GM18498 (cell line): ENCODE measurements around the gene AP3M1.
"Not testable (repeated sequence)": the region's sequence is repeated elsewhere in the genome, so short reads cannot be mapped to it uniquely, and the experiment has no call there.

ENCODE experiments used
- ATAC-seq: cut with Tn5 transposase; IDR thresholded peaks from one replicate; pipeline ENCODE4 v1.9.1; 2021; ENCODE audit warnings: mild to moderate bottlenecking, moderate library complexity; ENCODE audit not compliant: unreplicated experiment

The AP3M1 gene, protein sequence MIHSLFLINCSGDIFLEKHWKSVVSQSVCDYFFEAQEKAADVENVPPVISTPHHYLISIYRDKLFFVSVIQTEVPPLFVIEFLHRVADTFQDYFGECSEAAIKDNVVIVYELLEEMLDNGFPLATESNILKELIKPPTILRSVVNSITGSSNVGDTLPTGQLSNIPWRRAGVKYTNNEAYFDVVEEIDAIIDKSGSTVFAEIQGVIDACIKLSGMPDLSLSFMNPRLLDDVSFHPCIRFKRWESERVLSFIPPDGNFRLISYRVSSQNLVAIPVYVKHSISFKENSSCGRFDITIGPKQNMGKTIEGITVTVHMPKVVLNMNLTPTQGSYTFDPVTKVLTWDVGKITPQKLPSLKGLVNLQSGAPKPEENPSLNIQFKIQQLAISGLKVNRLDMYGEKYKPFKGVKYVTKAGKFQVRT

DNA sequence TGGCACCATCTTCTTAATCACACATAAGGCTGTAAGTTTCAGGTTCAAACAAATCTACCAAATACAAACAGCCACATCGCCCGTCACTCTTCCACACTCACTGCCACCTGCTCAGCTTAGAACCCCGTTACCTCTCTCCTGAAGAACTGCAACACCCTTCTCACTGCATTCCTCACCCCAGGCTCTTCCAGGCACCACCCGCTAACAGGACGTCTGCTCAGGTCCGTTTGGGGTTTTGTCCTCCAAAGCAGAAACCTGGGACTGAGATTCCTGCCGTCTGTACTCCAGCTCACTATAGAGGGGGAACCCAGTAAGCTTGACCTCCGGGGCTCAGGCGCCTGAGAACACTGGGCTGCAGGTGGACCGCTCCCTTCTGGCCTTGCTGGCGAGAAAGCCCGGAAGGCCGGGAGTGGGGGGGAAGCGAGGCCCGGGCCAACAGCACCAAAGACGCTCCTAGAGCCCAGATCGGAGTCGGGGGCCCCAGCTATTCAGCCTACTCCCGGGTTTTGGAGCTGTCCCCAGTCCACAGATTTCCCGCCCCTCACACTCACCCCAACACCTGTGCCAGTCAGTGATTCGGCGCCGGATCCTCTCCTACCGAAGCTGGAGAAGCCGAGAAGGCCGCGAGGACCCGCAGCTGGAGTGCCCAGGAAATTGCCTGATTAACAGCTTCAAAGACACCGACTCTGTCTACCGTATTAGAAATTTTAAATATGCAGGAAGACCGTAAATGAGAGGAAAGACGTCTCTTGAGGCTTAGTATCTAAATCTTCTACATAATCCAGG is at the start of gene AP3M1:
Gene AP3M1 (minus strand): TSS at position 625 of the 786 bp plus-strand sequence. CDS start 12,449 bp downstream, outside the sequence.
- peak; percentile 49 for ATAC-seq

DNA sequence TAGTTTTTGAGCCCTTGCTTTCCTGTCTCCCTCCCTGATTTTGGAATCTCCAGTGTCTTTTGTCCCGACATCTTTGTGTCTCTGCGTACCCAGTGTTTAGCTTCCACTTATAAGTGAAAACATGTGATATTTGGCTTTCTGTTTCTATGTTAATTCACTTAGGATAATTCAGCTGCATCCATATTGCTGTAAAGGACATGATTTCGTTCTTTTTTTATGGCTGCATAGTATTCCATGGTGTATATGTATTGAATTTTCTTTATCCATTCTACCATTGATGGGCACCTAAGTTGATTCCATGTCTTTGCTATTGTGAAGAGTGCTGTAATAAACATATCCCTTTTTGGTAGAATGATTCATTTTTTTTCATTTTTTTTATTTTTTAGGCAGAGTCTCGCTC is 48.7 kb upstream of the AP3M1 start:
- no peak for ATAC-seq

DNA sequence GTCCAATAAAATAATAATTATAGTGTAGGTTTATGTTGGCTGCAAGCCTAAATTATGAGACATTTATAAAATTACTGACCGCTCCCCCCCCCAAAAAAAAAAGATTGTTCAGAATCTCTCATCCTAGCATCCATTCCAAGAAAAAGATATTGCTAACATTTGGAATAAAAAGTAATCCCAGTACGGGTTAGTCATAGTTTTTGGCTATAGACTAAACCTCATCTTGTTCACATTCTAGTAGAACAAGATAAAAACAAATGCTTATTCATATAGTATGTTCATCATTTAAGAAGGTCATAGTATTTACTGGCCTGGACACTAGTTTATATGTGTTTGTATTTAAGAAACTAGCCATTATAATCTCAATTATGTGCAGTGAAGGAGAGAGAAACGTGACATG is 44.4 kb upstream of the AP3M1 start:
- ATAC-seq = no peak

DNA sequence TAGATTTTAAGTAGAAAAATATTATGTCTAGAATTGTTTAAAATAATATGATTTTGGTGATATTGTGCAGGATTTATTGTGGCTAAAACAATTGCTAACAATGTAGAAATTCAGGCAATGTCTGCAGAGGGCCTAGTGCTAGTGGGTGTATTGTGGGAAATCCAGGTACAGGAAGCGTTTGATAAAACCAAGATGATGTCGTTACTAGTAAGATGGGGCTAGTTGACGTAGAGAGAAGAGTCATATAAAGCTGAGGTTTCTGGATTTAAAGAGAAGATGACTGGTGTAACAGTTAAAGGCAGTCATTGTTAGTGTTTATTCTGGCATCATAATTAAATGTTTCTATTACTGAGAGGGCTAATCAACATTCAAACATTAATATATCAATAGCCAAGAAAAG is 43.9 kb upstream of the AP3M1 start:
- no peak for ATAC-seq

DNA sequence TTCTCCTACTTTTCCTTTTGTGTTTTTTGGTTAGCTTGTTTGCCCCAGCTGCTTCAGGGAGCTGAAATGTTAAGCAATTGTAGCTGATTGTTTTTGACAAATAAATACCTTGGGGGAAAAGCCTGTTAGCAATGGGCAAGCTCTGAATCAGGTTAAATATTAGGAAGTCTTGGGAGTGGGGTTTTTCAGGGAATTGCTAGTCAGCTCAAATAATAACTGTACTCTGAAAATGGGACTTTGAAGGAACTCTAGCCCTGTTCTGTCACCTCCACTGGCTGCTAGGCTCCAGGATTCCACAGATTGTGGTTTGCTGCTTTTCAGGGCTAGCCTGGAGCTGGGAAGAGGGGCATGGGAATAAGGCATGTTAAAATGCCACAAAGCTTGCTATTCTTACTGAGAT is 39.9 kb upstream of the AP3M1 start:
- ATAC-seq = peak; percentile 15

DNA sequence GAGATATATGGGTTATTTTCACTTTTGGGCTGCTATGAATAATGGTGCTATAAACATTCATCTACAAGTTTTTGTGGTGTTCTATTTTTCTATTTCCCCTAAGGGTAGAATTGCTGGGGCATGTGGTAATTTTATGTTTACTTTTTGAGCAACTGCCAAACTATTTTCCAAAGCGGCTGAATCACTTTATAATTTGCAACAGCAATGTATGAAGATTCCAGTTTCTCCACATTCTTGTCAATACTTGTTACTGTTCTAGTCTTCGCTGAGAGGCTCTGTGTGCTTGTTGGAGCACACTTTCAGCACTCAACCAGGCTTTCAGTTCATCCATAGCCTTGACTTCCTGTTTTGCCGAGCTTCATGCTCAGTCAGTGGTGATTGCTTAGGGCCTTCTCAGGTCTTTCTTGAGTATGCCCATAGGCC is 39.4 kb upstream of the AP3M1 start:
- ATAC-seq = peak; percentile 88

DNA sequence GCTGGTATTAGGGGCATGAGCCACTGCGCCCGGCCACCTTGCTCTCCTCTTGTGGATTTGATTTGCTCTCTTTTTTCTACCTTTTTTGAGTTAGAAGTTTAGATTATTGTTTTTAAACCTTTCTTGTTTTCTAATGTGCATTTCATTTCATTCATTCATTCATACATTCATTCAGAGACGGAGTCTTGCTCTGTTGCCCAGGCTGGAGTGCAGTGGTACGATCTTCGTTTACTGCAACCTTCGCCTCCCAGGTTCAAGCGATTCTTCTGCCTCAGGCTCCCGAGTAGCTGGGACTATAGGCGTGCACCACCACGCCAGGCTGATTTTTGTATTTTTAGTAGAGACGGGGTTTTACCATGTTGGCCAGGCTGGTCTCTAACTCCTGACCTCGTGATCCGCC is 38.0 kb upstream of the AP3M1 start:
- ATAC-seq = not testable (repeated sequence)

DNA sequence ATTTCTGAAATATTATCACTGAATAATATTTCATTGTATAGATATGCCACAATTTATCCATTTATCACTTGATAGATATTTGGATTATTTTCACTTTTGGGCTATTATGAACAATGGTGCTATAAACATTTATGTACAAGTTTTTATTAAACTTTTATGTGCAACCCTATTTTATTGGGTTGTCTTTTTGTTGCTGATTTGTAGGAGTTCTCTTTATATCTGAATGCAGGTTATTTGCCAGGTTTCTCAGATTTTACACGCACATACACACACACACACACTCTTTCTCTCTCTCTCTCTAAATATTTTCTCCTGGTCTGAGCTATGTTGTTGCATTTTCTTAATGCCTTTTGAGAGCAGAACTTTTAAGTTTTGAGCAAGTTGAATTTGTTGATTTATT is 36.6 kb upstream of the AP3M1 start:
- ATAC-seq = no peak

DNA sequence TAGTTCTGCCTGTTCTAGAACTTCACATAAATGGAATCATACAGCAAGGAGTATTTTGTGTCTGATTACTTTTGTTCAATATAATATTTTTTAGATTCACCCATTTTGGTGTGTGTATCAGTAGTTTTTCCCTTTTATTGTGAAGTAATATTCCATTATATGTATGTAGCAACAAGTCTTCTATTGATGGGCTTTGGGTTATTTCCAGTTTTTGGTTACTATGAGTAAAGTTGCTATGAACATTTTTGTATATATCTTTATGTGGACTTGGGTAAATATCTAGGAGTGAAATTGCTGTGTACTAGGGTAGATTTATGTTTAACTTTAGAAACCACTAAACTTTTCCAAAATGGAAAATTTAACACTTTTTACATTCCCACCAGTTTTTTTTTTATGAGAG is 36.0 kb upstream of the AP3M1 start:
- no peak for ATAC-seq

DNA sequence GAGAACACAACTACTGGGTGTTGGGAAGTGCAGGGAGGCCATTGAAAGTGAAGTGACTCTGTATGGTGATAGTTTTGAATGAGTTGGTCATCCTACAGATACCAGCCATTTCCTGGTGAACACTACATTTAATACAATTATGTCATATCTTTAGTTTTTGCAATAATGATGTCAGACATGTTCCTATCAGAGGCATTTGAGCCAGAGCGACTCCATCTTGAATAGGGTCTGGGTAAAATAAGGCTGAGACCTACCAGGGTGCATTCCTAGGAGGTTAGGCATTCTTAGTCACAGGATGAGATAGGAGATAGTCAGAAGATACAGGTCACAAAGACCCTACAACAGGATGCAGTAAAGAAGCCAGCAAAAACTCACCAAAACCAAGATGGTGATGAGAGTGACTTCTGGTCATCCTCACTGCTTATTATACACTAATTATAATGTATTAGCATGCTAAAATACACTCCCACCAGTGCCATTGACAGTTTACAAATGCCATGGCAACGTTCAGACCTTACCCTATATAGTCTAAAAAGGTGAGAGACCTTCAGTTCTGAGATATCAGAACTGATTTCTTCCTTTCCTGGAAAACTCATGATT is 28.6 kb upstream of the AP3M1 start:
- no peak for ATAC-seq

DNA sequence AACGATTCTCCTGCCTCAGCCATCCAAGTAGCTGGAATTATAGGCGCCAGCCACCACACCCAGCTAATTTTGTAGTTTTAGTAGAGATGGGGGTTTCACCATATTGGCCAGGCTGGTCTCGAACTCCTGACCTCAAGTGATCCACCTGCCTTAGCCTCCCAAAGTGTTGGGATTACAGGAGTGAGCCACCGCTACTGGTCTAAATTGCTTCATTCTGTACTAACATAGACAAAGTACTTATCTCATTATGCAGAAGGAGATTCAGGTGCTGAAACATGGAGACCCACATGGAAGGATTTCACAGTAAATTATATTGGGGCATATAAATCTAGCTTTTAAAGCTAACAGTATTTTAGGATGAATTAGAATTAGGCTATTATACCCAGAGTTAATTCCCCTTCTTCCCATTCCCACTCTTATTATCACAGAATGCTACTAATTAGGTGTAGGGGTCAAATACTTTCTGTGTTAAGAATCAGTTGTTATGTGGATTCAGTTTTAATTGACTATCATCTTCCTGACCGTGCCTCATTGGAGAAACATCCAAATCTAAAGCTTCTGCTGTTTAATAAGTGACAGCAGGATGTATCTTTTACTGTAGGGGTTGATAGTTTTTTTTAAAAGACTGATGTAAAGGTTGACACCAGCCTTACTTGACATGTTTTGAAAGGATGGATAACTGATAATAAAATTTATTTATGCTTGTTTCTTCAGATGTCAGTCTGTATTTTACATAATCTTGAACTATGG is 27.6 kb upstream of the AP3M1 start:
- no peak for ATAC-seq

DNA sequence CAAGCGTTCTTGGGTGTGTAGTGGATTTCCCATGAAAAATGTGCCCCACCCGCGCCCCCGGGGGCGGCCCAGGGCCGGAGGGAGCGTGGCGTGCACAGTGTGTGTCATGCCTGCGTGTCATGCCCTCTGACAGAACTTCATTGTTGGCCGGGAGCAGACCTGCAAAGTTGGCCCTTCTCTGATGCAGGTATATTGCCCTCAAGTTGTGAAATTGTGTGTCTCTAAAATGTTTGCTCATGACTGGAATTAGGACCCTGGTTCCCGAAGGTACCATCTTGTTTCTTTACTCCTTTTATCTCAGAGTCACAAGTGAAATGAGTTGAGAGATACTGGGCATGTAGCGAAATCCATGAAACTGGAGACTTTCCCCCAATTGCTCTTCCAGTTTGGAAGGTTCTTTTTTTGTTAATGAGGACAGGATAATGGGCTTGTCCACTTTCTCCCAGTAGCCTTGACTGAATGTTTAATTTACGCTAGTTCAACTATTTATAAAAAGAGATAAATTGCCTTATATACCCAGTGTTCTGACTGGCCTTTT is 26.6 kb upstream of the AP3M1 start:
- ATAC-seq = peak; percentile 16

DNA sequence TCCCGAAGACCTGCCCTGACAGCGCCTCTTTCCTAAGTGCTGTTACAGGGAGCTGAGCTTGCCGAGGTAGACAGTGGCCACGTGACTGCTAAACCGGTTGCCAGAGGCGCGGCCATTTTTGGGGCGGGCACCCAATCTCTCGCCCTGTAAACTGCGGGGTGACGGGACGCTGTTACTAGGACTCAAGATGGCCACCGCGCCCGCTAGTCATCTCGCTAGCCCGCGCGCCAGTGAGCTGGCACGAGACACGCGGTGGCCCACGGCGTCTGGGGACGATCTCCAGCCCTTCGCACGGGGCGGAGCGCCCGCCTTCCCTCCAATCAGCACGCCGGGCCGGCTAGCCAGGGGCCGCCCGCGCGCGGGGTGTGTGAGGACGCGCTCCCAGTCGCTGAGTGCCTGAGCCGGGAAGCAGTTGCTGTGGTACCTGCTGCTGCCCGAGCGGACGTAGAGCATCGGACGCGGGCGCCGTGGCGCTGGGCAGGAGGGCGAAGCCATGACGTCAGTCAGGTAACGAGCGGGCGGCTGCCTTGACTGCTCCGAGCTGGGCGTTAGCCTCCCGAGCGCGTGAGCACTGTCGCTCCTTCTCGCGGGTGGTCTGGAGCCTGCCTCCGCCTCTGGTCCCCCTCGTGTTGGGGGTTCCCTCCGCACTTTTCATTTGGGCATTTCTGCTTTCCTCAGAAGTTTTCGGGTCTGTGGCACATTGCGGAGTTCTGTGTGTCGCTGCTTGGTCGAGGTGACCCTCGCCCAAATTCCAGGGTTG is 25.9 kb upstream of the AP3M1 start:
- ATAC-seq = peak; percentile 96

DNA sequence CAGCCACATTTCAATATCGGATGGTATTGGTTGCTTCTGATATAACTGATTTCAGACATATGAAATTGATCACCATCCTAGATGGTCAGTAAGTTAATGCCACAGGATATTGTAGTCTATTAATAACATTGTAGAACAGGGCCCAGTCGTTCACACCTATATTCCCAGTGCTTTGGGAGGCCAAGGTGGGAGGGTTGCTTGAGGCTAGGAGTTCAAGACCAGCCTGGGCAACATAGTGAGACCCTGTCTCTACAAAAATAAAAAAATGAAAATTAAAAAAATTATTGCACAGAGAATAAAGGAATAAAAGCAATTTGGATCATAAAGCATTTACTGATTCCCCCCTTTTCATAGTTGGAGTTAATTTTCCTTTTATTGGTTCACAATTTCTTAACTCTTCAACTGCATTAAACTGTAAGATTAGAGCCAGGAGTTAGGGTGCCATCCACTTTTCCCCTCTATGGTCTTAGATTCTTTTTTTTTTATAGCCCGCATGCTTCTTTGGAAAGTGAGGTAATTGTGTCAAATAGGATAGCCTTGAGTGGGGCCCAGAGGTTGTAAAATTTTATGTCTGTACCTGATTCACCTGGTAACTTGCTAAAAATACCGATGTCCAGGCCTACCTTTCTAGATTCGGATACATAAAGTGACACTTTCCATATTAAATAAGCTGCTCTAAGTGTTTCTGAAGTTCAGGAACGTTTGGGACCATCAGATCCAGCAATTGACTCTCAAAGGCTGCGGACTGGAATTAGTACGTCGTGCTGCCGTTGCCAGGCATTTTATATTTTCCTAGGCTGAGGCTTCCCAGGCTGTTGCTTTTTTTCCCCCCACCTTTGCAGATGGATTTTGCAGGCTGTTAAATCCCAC is 25.1 kb upstream of the AP3M1 start:
- ATAC-seq = no peak

DNA sequence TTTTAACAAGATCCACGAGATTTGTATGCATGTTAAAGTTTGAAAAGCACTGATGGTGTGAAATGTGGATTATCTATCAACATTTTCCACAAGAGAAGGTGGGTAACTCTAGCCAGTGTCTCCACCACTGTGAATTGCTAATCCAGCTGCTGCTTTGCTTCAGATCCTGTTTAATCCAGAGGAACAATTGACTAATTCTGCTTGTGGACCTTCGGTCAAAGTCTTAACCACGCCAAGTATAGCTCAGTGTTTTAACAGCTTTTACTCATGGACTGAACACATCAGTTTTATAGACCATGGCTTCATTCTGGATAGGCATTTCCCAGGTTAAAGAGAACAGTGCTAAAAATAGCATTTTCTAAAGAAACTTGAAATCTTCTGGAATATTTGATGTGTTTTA is 23.9 kb upstream of the AP3M1 start:
- no peak for ATAC-seq

DNA sequence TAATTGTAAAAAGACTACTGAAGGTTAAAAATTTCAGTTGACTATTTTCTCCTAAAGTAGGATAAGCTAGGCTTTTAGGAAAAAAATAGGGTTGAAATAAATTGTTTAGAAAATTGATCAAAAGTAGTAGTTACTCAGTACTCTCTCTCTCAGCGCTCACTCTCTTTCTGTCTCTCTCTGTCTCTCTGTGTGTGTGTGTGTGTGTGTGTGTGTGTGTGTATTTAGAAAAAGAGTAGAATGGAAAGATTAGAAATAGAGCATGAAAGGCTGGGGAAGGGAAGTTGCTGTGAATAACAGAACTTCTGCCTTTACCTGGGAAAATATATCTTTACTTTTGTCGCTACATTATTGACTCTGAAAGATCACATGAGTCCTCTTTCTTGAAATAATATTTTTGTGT is 21.0 kb upstream of the AP3M1 start:
- ATAC-seq = no peak

DNA sequence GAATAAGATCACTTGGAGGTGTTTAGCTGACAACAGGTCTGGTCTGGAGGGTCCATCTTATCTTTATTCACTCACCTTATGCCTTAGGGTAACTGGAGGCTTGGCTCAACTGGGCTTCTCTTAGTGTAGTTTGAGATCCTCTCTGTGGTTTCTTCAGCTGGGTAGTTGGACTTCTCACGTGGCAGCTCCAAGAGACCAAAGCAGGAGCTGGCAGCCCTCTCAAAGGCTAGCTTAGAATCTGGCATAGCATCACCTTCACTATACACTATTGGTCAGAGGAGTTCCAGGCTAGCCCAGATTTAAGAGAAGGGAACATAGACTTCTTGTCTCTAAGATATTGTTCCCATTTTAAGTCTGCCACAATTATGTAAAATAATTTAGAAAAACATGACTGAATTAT is 16.8 kb upstream of the AP3M1 start:
- ATAC-seq = no peak

DNA sequence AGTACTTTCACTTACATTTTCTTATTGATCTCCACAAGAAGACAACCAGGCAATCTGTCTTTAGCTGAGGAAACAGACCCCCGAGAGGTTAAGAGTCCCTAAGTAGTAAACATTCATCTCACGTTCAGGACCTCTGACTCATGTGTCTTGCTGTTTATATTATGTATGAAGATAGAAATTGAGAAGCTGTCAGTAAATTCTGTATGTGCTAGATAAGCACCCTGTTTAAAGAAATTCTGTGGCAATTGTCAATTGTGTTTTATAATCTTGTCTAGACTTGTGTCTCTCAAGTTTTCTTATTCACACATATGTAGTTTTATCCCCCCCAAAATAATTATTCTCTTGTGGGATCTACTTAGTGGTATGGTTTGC is 14.9 kb upstream of the AP3M1 start:
- no peak for ATAC-seq
